HL-60 (cell line): Measurements from ENCODE around the gene SUN3.

Source experiments
- POLR2AphosphoS5 ChIP-seq: IDR thresholded peaks from 2 replicates; pipeline ENCODE4 v1.6.1; 2012; ENCODE audit warnings: low read depth
- REST ChIP-seq: IDR thresholded peaks from 2 replicates; pipeline ENCODE4 v1.6.1; 2012; ENCODE audit warnings: low read depth; ENCODE audit not compliant: insufficient replicate concordance
- TF ChIP-seq, protein P1 (sequence below): IDR thresholded peaks from one replicate; pipeline ENCODE4 v1.5.1; 2011; ENCODE audit warnings: low read length, control low read depth, inconsistent platforms; ENCODE audit not compliant: insufficient read depth

- TF ChIP-seq, protein P1, sequence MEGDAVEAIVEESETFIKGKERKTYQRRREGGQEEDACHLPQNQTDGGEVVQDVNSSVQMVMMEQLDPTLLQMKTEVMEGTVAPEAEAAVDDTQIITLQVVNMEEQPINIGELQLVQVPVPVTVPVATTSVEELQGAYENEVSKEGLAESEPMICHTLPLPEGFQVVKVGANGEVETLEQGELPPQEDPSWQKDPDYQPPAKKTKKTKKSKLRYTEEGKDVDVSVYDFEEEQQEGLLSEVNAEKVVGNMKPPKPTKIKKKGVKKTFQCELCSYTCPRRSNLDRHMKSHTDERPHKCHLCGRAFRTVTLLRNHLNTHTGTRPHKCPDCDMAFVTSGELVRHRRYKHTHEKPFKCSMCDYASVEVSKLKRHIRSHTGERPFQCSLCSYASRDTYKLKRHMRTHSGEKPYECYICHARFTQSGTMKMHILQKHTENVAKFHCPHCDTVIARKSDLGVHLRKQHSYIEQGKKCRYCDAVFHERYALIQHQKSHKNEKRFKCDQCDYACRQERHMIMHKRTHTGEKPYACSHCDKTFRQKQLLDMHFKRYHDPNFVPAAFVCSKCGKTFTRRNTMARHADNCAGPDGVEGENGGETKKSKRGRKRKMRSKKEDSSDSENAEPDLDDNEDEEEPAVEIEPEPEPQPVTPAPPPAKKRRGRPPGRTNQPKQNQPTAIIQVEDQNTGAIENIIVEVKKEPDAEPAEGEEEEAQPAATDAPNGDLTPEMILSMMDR, result no peak
- no peak for TF ChIP-seq POLR2AphosphoS5
- TF ChIP-seq REST, result no peak
These were observed 11.2 kb downstream of the SUN3 start for GRCh38 chr7:48017674-48018073.
